Activated CD4-positive, alpha-beta T cell treated with anti-CD3 and anti-CD28 coated beads for 24 hours (primary cell): Measurements from ENCODE around the gene DCAF4.
"Not testable (repeated sequence)": the region's sequence is repeated elsewhere in the genome, so short reads cannot be mapped to it uniquely, and the experiment has no call there.

Source experiments
- DNase-seq, 2 donors: peaks; one replicate each; pipeline ENCODE4 v3.0.0-alpha.2; 2020; ENCODE audit warnings: low read depth in 2 of 2

Gene DCAF4

GRCh38 chr14:72970824-72971434 lies 44.7 kb downstream of the DCAF4 start:
- DNase-seq = no peak

- DNase-seq = no peak
Observed at GRCh38 chr14:72974661-72975060, 48.4 kb downstream of the DCAF4 start.

- no peak for DNase-seq
Observed at GRCh38 chr14:72975770-72976169, 49.5 kb downstream of the DCAF4 start.

GRCh38 chr14:72978856-72979255 lies 52.6 kb downstream of the DCAF4 start:
- no peak for DNase-seq

GRCh38 chr14:72980863-72981262 lies 54.6 kb downstream of the DCAF4 start:
- DNase-seq = no peak

- no peak for DNase-seq
Observed at GRCh38 chr14:72982146-72982708, 56.0 kb downstream of the DCAF4 start.

- DNase-seq = no peak
Observed at GRCh38 chr14:72986214-72986613, 60.0 kb downstream of the DCAF4 start.

GRCh38 chr14:72986857-72987256 lies 60.6 kb downstream of the DCAF4 start:
- DNase-seq = no peak

GRCh38 chr14:72990171-72990570 lies 63.9 kb downstream of the DCAF4 start:
- no peak for DNase-seq

- DNase-seq = no peak
Observed at GRCh38 chr14:72996916-72997315, 70.7 kb downstream of the DCAF4 start.

- DNase-seq = no peak
Observed at GRCh38 chr14:72998252-72998903, 72.1 kb downstream of the DCAF4 start.

GRCh38 chr14:72999316-72999715 lies 73.1 kb downstream of the DCAF4 start:
- no peak for DNase-seq

GRCh38 chr14:73000073-73000472 lies 73.8 kb downstream of the DCAF4 start:
- no peak for DNase-seq

- DNase-seq = no peak
Observed at GRCh38 chr14:73003681-73004080, 77.4 kb downstream of the DCAF4 start.

GRCh38 chr14:73004641-73005040 lies 78.4 kb downstream of the DCAF4 start:
- DNase-seq = not testable (repeated sequence)

- DNase-seq = no peak
Observed at GRCh38 chr14:73007835-73008234, 81.6 kb downstream of the DCAF4 start.

- DNase-seq = no peak
Observed at GRCh38 chr14:73008501-73008900, 82.2 kb downstream of the DCAF4 start.
